HCT116 (cell line): ENCODE data around the gene XRN1. TPM values are rescaled to one million over a fixed set of nuclear protein-coding genes. Genes with fewer than 3 reads are reported as not detected.

Source experiments
- ATAC-seq: fragments of 200-7000 bp; cut with Tn5 transposase; 2 replicates; pipeline ENCODE4 v1.9.1; 2020; ENCODE audit warnings: mild to moderate bottlenecking, moderate library complexity
- BruUV-seq: library from RNA; stranded (reverse); fragments of 400-500 nt; replicated peaks from 2 replicates; lab custom pipeline; 2021; lab: Mats Ljungman, UMichigan
- CTCF ChIA-PET: fragments of 300-600 bp; sonication (Branson Sonifier 250); formaldehyde crosslinking; loops from one replicate; lab custom pipeline; 2021; ENCODE audit warnings: antibody characterized with exemption; lab: Charles Lee
- POLR2A ChIA-PET: fragments of 300-600, 350-600 bp; sonication (Branson Sonifier 250); formaldehyde crosslinking; loops from one replicate; lab custom pipeline; 2021; ENCODE audit warnings: antibody characterized with exemption; lab: Charles Lee
- RAD21 ChIA-PET, 2 experiments: fragments of 300-600 bp; sonication (Branson Sonifier 250); formaldehyde crosslinking; loops; one replicate each; lab custom pipeline; 2023; ENCODE audit warnings: low total read pairs in 2 of 2; ENCODE audit not compliant: uncharacterized antibody in 2 of 2, unreplicated experiment in 2 of 2, low non-redundant PET in 1 of 2; lab: Charles Lee
- DNase-seq: peaks from one replicate; pipeline ENCODE4 v3.0.0-alpha.2; 2010; ENCODE audit warnings: low read depth, low spot score
- H2AFZ ChIP-seq: fragments of 200-600 bp; shearing (Covaris generic), sonication (generic); 2 replicates; pipeline ENCODE4 v1.6.1; 2017; ENCODE audit warnings: low read depth, mixed run types, mixed read lengths, antibody characterized with exemption, low read length; ENCODE audit not compliant: poor library complexity, severe bottlenecking
- H3K27ac ChIP-seq: 2 replicates; pipeline ENCODE4 v1.5.1; 2012; ENCODE audit warnings: low read depth, low read length
- H3K27me3 ChIP-seq: fragments of 200-600 bp; sonication (generic); 2 replicates; pipeline ENCODE4 v1.6.1; 2016; ENCODE audit warnings: mixed run types, low read length, mixed read lengths; ENCODE audit not compliant: insufficient read depth
- H3K36me3 ChIP-seq, 2 experiments: fragments of 200-500 bp in 1 of 2; fragments of 200-600 bp in 1 of 2; sonication (Bioruptor generic) in 1 of 2; sonication (generic) in 1 of 2; 2 replicates each; pipeline versions ENCODE4 v1.5.1 to v1.6.1; 2014 to 2016; ENCODE audit warnings: low read length in 2 of 2, inconsistent platforms in 1 of 2, mixed read lengths in 1 of 2, mixed run types in 1 of 2; ENCODE audit not compliant: insufficient read depth in 2 of 2, control insufficient read depth in 1 of 2
- H3K4me1 ChIP-seq, 2 experiments: fragments of 200-600 bp in 1 of 2; sonication (generic) in 1 of 2; 2 replicates each; pipeline versions ENCODE4 v1.5.1 to v1.6.1; 2012 to 2017; ENCODE audit warnings: low read length in 2 of 2, inconsistent platforms in 1 of 2, mild to moderate bottlenecking in 1 of 2, mixed read lengths in 1 of 2, mixed run types in 1 of 2, moderate library complexity in 1 of 2; ENCODE audit not compliant: insufficient read depth in 2 of 2, control insufficient read depth in 1 of 2
- H3K4me2 ChIP-seq: fragments of 200-600 bp; sonication (generic); 2 replicates; pipeline ENCODE4 v1.6.1; 2017; ENCODE audit warnings: mixed run types, low read length, mixed read lengths
- H3K4me3 ChIP-seq, 2 experiments: fragments of 200-600 bp in 1 of 2; sonication (generic) in 1 of 2; replicated peaks in 1 of 2; 2 replicates each; pipeline ENCODE4 v1.5.1; 2011 to 2016; ENCODE audit warnings: low read length in 2 of 2, control low read depth in 1 of 2, low read depth in 1 of 2, mild to moderate bottlenecking in 1 of 2, mixed read lengths in 1 of 2, mixed run types in 1 of 2
- H3K79me2 ChIP-seq: fragments of 200-600 bp; sonication (generic); 2 replicates; pipeline ENCODE4 v1.6.1; 2017; ENCODE audit warnings: mild to moderate bottlenecking, mixed run types, low read length, moderate library complexity, mixed read lengths; ENCODE audit not compliant: insufficient read depth
- H3K9ac ChIP-seq: fragments of 200-600 bp; sonication (generic); 2 replicates; pipeline ENCODE4 v1.6.1; 2016; ENCODE audit warnings: low read length, mixed read lengths
- H3K9me2 ChIP-seq: fragments of 200-600 bp; sonication (generic), shearing (Covaris generic); 2 replicates; pipeline ENCODE4 v1.6.1; 2017; ENCODE audit warnings: mixed run types, mild to moderate bottlenecking, moderate library complexity; ENCODE audit not compliant: insufficient read depth
- H3K9me3 ChIP-seq, 2 experiments: fragments of 200-500 bp in 1 of 2; fragments of 200-600 bp in 1 of 2; sonication (Bioruptor generic) in 1 of 2; sonication (generic) in 1 of 2; 2 replicates each; pipeline ENCODE4 v1.6.1; 2014 to 2017; ENCODE audit warnings: low read length in 2 of 2, mixed read lengths in 2 of 2, inconsistent platforms in 1 of 2, low read depth in 1 of 2, mild to moderate bottlenecking in 1 of 2, mixed run types in 1 of 2, moderate library complexity in 1 of 2; ENCODE audit not compliant: control insufficient read depth in 1 of 2, insufficient read depth in 1 of 2
- H4K20me1 ChIP-seq: fragments of 200-600 bp; sonication (generic), shearing (Covaris generic); 2 replicates; pipeline ENCODE4 v1.6.1; 2017; ENCODE audit warnings: mixed run types, mild to moderate bottlenecking, moderate library complexity; ENCODE audit not compliant: insufficient read depth
- ATF3 ChIP-seq: IDR thresholded peaks from 2 replicates; pipeline ENCODE4 v1.6.1; 2012
- CBX3 ChIP-seq: IDR thresholded peaks from 2 replicates; pipeline ENCODE4 v1.6.1; 2012; ENCODE audit warnings: low read depth
- CEBPB ChIP-seq: IDR thresholded peaks from 2 replicates; pipeline ENCODE4 v1.6.1; 2012; ENCODE audit warnings: low read depth
- CTCF ChIP-seq, 3 experiments: fragments of 200-600 bp in 1 of 3; sonication (generic) in 1 of 3; IDR thresholded peaks in 2 of 3; conservative IDR thresholded peaks in 1 of 3; 2 replicates each; pipeline ENCODE4 v1.5.1; 2012 to 2017; ENCODE audit warnings: low read depth in 2 of 3, low read length in 2 of 3, antibody characterized with exemption in 1 of 3, borderline replicate concordance in 1 of 3, control low read depth in 1 of 3, mild to moderate bottlenecking in 1 of 3, mixed read lengths in 1 of 3, mixed run types in 1 of 3, moderate library complexity in 1 of 3; ENCODE audit not compliant: insufficient read depth in 1 of 3
- EZH2 ChIP-seq: fragments of 200-600 bp; sonication (generic); IDR thresholded peaks from 2 replicates; pipeline ENCODE4 v1.6.1; 2017; ENCODE audit warnings: antibody characterized with exemption, mixed run types
- EZH2phosphoT487 ChIP-seq: fragments of 200-600 bp; IDR thresholded peaks from 2 replicates; pipeline ENCODE4 v1.6.1; 2018; ENCODE audit warnings: antibody characterized with exemption, borderline replicate concordance
- MAX ChIP-seq: IDR thresholded peaks from 2 replicates; pipeline ENCODE4 v1.6.1; 2012
- POLR2A ChIP-seq: IDR thresholded peaks from 2 replicates; pipeline ENCODE4 v1.7.0; 2011; ENCODE audit warnings: borderline replicate concordance; ENCODE audit not compliant: insufficient read depth, insufficient read length; ENCODE audit errors: extremely low read depth
- RAD21 ChIP-seq: IDR thresholded peaks from 2 replicates; pipeline ENCODE4 v1.6.1; 2012; ENCODE audit warnings: low read depth, mild to moderate bottlenecking
- REST ChIP-seq: IDR thresholded peaks from 2 replicates; pipeline ENCODE4 v1.6.1; 2012; ENCODE audit warnings: low read depth
- SRF ChIP-seq: IDR thresholded peaks from 2 replicates; pipeline ENCODE4 v1.6.1; 2012; ENCODE audit warnings: low read depth
- TCF7L2 ChIP-seq: IDR thresholded peaks from 2 replicates; pipeline ENCODE4 v1.7.0; 2011; ENCODE audit warnings: borderline replicate concordance, inconsistent platforms; ENCODE audit not compliant: insufficient read depth, insufficient read length; ENCODE audit errors: extremely low read depth
- ZBTB33 ChIP-seq: IDR thresholded peaks from 2 replicates; pipeline ENCODE4 v1.6.1; 2011; ENCODE audit warnings: mild to moderate bottlenecking, low read length, moderate library complexity; ENCODE audit not compliant: insufficient replicate concordance; ENCODE audit errors: extremely low read depth
- ZFX ChIP-seq: fragments of 450-650 bp; IDR thresholded peaks from 2 replicates; pipeline ENCODE4 v1.6.1; 2017
- ZNF274 ChIP-seq: fragments of 200-500 bp; sonication (Bioruptor generic); IDR thresholded peaks from 2 replicates; pipeline ENCODE4 v1.6.1; 2014; ENCODE audit warnings: mild to moderate bottlenecking, low read depth, low read length, inconsistent platforms
- intact Hi-C: fragments of 100-400 bp; cut with micrococcal nuclease; formaldehyde crosslinking; loops from 2 replicates; pipeline ENCODE4 v1.10.0; 2022
- total RNA-seq: library from RNA; stranded (reverse); gene quantifications from one replicate; pipeline ENCODE4 v1.2.1, GENCODE V29; 2021; ENCODE audit not compliant: unreplicated experiment

The XRN1 gene
- total RNA-seq, 1 experiment from 2014 or later, result 21.3 TPM

DNA sequence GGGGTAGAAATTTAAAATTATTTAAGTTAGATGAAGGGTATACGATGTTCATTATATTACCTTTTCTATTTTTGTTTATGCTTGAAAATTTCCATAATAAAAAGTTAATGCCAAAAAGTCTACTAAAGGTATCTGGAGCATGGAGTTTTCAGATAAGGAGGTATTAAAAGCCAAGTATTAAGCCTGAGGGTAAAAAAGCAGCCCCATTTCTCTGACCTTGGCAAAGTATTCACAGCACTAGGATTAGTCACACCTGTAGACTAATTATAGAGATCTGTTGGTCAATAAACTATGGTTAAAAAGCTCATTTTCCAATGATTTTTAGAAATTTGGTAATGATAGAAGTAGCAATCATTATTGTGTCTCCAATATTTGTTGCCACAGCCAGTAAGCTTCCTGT is 23.1 kb downstream of the XRN1 start:
- no peak overlapping the region for H2AFZ ChIP-seq
- H4K20me1 ChIP-seq, result no peaks in the 10 kb centered on the region
- POLR2A ChIA-PET, result no interaction called here
- DNase-seq (no peak), ATAC-seq (no peak)
- H3K36me3 ChIP-seq, result no peaks in the 10 kb centered on the region
- no peak overlapping the region for H3K27ac ChIP-seq
- H3K79me2 ChIP-seq, result no peaks in the 10 kb centered on the region
- RAD21 ChIA-PET, result no interaction called here
- no peaks in the 10 kb centered on the region for H3K9me2 ChIP-seq
- no peaks in the 10 kb centered on the region for H3K9me3 ChIP-seq
- BruUV-seq, result no TSS peak
- no peak overlapping the region for H3K4me3 ChIP-seq
- H3K4me2 ChIP-seq, result no peak overlapping the region
- no peaks in the 10 kb centered on the region for H3K4me1 ChIP-seq
- no peak overlapping the region for H3K9ac ChIP-seq
- H3K27me3 ChIP-seq, result no peaks in the 10 kb centered on the region
- TF ChIP-seq ZFX (no peak), ATF3 (no peak), POLR2A (no peak), ZNF274 (no peak), CEBPB (no peak), ZBTB33 (no peak), CBX3 (no peak), MAX (no peak), TCF7L2 (no peak), SRF (no peak), EZH2 (no peak), CTCF (IDR thresholded peaks at IDR 0.05 in 2 of 3, conservative IDR thresholded peaks at IDR 0.05 in 1 of 3; ENCODE audit: borderline replicate concordance in 1 of 3, insufficient read depth in 1 of 3, low read depth in 2 of 3, low read length in 2 of 3) (no peak), RAD21 (no peak), REST (no peak), EZH2phosphoT487 (no peak)
- CTCF ChIA-PET, result no interaction called here
- intact Hi-C loops, result no loop called here
